ENCODE results near the gene NDFIP2.
A peak's percentile ranks its signal among the peaks of the same experiment; 100 is the strongest.
"Not testable (repeated sequence)": the region's sequence is repeated elsewhere in the genome, so short reads cannot be mapped to it uniquely, and the experiment has no call there.

The NDFIP2 gene

DNA sequence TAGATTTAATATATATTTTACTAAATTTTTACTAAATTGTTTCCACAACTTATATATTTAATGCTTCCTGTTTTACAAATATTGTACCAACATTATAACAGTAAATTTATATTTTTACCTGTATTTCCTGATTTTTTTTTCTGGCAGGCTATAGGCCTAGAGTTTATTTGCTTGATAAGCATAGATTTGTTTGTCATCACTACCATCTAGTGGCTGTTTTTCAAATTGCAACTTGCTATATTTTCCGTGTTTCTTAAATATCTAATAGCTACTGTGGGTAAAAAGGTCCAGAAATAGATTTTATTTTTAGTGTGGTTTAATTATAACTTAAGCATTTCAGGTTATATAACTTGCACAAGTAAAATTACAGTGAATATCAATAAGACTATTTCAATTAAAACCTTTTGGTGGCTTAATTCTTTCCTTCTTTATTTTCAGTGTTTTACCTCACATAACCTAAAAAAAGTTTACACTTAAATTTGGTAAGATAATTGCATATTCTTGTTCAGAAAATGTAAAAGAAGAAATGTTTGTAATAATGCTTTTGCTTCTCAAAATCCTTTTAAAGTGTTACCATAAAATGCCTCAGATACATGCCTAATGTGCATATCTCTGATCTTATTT, 60.6 kb downstream of the NDFIP2 start:
- peak; percentile 2 for DNase-seq

DNA sequence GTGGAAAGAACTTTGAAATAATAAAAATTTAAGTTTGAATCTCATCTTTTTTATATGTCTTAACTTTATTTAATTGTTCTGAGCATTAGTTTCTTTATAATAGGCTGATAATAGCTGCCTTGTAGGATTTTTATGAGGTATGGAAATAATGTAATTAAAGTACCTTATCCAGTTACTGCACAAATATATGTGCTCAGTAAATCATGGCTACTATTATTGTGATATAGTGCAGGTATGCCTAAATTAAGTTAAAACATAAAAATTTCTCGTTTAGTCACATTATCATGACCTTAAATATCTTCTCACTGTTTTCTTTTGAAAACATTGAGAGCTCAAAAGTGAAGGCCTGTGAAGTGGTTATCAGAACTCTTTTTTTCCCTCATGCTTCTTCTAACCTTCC, 62.9 kb downstream of the NDFIP2 start:
- no peak for DNase-seq

DNA sequence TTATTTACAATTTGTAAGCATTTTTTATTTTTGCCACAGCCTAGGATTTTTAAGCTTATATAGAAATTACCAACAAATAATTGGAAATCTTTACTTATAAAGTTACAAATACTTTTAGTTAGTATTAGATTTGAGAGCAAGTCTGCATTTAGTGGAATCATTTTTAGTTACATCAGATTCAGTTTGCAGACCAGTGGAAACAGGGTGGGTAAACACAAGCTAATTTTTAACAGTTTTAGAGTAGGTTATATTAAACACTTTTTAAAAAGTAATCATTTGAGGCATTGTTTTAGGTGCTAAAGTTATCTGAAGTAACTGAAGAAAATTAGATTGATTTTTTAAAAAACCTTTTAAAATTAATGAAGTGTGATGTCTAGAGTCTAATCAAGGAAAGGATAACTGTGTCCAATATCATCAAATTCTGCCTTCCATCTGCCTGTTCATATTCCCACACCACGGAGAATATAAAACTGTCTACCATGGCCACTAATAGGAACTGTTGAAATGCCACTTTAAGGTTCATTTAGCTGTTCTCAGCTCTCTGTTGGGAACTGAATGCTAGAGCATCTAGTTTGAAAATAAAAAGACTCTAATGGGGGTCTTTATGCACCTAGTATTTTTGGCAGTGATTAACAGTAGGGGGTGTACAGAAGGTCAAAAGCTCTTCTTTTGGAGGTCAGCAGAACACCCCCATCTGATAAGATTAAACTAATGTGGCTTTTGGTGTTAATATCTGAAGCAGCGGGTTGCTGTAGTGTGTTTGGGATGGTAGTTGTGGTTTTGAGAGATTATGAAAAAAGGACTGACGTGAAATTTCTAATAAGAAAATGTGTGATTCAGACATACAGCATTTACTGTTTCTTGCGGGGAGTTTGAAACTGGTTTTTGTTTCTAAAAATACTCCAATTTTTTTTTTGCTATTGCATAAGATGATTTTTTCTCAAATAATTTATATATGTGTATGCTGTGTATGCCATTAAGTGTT, 66.5 kb downstream of the NDFIP2 start:
- no peak for DNase-seq

DNA sequence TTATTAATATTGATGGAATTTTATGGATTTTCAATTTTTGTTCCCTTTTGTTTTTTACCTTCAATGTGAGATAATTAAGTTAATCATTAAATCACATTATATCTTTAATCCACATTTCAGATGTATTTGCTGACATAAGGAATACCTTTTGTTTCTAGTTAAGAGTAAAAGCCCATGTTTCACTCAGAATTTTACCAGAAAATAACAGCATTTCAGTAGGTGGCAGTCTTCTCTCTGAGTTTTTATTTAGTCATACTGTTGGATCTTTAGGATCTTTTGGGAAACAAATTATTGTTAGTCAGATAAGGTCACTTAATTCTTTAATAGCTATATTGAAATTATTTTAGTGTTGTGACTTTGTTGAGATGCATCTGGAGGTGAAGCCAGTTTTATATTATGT, 67.9 kb downstream of the NDFIP2 start:
- no peak for DNase-seq

DNA sequence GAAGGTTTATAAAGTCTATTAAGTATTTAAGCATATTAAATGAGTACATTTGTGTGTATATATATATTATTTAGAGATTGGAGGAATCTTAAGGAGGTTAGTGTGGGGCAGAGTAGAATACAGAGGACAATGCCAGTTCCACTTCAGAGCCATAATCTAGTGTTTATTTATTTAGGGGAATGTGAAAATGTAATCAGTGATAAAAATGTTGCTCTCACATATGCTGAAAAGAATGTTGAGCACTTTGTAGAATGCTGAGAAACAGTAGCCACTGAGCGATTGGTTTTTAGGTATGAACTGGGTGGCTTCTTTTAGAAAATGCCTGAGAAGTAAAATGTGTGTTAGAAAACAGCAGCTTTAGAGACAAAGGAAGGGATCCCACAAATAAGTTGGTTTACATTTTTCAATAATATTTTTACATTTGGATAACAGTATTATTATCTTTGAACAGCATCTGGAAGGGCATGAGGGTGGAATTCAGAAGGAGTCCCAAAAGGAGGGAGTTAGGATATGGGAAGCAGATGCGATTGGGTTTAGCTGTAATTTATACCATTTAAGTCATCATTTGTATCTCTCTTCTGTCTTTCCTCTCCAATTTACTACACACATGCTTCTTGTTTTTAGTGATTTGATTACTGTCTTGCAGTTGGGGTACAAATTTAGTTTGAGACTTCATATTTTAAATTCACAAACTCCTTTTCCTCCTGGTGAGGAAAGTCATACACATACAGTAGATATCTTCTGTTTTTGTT, 68.6 kb downstream of the NDFIP2 start:
- DNase-seq = no peak

DNA sequence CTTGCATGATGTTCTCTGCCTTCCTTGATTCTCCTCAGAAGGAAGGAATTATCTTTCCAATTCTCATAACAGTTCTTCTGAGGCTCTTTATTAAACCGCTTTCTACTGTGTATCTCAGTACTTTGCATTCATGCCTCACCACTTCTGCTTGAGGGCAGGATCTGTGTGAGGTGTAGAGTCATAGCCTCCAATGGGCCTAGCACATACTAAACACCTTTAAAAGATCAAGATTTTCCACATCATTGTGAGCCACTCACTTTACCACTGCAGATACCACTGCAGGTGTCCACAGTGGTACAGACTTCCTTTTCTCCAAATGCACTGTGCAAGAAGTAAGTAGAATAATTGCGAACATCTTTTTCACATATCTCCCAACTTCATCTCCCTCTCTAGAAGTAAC, 76.7 kb downstream of the NDFIP2 start:
- DNase-seq = no peak

DNA sequence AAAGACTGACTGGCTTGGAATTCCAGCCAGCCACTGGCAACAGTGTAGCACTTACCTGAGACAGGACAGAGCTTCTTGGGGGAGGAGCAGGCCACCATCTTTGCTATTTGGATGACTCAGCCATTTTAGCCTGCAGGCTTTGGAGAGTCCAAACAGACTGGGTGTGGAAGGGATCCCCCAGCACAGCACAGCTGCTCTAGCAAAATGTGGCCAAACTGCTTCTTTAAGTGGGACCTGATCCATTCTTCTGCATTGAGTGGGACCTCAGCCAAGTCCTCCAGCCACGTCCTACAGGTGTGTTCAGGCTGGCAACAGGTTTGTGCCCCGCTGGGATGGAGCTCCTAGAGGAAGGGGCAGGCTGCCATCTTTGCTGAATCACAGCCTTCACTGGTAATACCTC, 80.0 kb downstream of the NDFIP2 start:
- DNase-seq = no peak

DNA sequence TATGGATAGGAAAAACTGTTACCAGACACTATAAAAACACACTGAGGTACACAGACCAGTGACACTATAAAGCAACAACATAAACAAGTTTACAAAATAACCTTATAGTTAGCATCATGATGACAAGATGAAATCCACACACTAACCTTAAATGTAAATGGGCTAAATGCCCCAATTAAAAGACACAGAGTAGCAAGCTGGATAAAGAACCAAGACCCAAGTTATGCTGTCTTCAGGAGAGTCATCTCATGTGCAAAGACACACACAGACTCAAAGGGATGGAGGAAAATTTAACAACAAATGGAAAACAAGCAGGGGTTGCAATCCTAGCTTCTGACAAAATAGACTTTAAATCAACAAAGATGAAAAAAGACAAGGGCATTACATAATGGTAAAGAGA, 81.6 kb downstream of the NDFIP2 start:
- DNase-seq = no peak

DNA sequence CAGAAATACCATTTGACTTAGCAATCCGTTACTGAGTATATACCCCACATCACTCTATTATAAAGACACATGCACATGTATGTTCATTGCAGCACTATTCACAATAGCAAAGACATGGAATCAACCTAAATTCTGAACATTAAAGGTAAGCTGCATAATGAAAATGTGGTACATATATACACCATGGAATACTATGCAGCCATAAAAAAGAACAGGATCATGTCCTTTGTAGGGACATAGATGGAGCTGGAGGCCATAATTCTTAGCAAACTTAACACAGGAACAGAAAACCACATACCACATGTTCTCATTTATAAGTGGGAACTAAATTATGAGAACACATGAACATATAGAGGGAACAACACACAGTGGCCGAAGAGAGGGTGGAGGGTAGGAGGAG, 85.2 kb downstream of the NDFIP2 start:
- no peak for DNase-seq

DNA sequence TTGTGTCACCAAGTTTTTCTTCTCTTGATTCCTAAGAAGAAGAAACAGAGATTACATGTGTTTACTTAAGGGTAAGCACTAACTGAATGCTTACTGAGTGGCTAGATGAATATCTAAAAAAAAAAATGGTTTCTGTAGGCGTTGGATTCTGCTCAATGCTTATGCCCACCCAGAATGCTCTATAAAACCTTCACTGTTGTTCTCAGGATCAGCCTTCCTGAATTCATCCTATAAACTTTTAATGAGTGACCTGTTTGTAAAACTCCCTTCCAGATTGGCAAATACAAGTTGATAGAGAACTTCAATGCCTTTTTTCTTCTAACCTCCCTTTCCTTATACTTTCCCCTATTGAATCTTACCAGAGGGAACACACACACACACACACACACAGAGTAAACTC, 90.2 kb downstream of the NDFIP2 start:
- no peak for DNase-seq

DNA sequence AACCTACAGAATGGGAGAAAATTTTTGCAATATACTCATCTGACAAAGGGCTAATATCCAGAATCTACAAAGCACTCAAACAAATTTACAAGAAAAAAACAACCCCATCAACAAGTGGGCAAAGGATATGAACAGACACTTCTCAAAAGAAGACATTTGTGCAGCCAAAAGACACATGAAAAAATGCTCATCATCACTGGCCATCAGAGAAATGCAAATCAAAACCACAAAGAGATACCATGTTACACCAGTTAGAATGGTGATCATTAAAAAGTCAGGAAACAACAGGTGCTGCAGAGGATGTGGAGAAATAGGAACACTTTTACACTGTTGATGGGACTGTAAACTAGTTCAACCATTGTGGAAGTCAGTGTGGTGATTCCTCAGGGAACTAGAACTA, 92.9 kb downstream of the NDFIP2 start:
- not testable (repeated sequence) for DNase-seq

DNA sequence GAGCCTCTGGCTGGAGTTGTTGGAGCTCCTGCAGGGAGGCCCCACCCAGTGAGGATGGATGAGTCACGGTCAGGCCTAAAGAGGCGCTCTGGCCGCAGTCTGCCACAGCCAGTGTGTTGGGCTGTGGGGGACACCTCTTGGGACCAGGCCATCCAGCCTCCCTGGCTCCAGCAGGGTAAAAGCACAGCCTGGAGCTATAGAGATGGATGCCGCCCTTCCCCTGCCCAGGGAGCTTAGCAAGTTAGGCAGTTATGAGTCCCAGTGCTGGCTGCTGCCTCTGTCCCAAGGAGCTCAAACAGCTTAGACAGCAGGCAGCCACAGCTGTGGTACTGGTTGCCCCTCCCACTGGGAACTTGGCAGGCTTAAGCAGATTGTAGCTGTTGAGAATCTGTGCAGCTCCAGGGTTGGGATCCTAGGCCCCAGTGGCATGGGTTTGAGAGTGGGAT, 100.9 kb downstream of the NDFIP2 start:
- peak; percentile 63 for DNase-seq

DNA sequence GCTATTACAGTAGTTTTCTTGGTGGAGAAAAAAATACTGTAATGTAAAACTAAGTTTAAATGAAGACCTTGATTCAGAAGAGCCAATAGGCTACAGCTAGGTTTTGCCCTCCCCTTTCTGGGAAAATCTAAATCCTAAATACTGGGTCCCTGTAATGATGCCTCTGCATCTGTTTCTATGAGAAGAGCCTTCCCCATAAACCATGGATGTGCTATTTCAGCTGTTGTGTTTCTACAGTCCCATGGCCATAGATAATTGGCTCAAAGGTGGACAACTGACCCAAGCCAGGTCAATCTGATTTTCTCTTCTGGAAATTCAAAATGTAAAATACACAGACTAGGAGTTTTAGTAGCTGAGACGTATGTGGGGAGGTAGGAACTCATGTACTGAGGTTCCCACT, 101.9 kb downstream of the NDFIP2 start:
- DNase-seq = no peak

DNA sequence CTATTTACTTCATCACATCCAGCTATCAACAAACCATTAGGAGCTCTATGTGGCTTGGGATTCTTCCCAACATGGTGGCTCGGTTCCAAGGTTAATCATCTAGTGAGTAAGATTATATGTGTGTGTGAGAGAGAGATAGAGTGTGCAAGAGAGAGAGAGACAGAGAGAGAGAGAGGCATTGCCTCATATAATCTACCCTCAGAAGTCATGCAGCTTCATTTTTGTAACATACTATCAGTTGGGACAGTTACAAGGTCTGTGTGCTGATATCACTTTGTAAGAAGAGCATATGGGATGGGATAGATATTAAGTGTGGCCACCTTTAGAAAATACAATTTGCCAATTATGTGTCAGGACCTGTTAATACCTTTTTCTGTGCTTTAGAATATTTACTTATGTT, 104.1 kb downstream of the NDFIP2 start:
- DNase-seq = no peak

DNA sequence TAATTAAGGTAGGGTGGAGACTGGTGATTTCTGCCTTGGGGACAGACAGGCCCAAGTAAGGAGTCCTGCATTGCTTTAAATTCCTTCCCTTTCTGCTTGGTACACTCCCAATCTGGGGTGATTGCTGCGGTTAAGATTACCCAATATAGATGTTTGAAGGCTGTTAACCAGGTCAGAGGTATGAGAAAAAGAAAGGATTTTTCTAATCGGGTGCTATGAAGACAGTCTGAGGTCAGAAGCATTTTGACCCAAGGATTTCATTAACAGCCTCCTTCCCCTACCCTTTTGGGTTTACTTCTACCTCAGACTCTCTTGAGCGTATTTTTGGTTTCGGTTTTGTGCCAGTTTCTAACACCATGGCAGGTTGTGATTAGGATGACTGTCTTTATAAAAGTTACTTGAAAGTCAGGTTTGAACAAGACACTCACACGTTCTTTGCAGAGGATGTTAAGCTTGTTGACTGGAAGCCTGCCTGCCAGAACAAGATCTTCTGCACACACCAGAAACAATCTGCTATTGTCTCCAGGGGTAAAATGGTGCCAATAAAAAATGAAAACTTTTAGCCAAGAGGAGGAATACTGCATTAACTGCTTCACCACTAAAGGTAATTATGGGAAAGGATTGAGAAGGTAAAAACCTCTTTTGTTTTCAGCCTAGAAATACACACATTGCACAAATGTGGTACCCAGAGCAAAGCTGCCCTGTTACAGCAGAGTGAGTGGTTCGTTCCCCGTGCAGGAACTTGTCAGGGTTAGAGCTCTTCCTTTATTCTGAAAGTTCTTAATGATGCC, 108.8 kb downstream of the NDFIP2 start:
- no peak for DNase-seq

DNA sequence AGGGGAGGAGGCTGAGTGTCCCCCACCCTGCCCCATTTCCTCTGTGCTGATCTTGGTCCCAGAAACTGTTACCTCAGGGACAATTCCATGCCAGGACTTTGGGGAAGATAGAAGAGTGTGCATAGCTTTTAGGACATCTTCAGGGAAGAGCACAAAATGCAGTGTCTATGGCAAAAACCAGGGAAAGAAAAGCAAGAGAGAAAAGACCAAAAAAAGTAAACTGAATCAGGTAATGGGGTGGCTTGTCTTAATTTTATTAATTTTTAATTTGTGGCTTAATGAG, 109.4 kb downstream of the NDFIP2 start:
- no peak for DNase-seq

DNA sequence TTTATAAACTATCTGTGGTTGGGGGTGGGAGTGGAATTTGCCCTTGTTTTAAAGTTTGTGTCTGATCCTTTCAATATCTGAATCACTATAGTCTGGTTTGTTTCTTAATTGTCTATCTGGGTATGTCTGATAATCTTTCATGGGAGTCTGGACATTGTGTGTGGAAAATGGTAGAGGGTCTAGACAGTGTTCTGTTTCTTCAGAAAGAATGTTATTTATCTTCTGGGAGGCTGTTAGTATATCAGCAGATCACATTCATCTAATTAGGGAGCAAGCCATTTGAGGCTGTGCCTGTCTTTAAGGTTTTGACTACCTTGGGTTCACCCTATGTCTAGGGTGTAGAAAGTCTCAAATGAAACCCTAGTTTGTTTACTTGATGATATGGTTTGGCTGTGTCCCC, 110.5 kb downstream of the NDFIP2 start:
- DNase-seq = no peak

DNA sequence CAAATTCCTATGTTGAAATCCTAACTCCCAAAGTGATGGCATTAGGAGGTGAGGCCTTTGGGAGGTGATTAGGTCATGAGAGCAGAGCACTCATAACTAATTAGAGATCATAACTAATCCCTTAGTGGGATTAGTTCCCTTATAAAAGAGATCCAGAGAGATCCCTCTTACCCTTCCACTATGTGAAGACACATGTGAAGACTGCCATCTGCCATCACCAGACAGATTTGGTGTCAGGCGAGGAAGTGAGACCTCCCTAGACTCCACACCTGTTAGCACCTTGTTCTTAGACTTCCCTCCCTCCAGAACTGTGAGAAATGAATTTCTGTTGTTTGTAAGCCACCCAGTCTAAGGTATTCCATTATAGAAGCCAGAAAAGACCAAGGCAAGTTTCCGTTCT, 112.2 kb downstream of the NDFIP2 start:
- DNase-seq = no peak

DNA sequence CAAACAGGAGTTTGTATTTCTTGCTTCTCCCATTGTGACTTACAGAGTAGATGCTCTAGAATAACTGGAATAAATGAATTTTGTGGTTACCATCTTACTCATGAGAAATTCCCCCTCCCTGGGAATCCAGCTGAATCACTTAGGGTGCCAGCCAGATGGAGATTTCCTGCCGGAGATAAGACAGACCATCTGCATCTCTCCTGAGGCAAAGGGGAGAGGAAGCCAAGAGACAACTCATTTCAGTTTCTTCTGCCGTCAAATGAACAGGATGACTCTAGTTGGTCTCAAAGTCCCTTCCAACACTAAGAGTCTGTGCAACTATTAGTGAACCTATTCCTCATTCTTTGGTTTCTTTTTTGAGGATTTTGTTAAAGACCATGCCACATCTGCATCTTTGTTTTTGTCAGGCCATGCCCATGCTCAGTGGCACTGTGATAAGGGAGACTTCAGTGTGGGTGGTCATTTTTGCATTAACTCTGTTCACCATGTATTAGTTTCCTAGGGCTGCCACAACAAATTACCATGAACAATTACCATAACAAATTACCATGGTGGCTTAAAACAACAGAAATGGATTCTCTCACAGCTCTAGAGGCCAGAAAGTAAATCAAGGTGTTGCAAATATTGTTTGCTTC, 112.8 kb downstream of the NDFIP2 start:
- DNase-seq = no peak

DNA sequence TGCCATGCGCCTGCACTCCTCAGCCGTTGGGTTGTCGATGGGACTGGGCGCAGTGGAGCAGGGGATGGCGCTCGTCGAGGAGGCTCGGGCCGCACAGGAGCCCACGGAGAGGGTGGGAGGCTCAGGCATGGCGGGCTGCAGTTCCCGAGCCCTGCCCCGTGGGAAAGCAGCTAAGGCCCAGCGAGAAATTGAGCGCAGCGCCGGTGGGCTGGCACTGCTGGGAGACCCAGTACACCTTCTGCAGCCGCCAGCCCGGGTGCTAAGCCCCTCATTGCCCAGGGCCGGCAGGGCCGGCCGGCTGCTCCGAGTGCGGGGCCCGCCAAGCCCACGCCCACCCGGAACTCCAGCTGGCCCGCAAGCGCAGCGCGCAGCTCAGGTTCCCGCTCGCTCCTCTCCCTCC, 119.2 kb downstream of the NDFIP2 start:
- not testable (repeated sequence) for DNase-seq

DNA sequence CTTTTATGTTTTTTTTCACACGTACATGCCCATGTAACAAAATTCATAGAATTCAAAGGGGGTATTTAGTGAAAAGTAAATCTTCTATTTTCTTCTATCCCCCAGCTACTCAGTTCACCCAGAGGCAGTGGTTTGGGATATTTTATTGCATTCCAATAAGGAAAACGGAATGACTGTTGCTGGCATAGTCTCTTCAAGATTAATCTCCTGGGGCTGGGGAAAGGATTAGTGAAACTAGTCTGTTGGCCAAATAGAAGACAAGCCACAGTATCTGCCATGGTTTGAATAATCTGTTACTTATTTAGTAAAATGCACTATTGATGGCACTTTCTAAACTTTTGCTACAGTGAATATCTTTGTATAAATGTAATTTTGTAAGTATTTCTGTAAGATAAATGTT, 122.0 kb downstream of the NDFIP2 start:
- no peak for DNase-seq

DNA sequence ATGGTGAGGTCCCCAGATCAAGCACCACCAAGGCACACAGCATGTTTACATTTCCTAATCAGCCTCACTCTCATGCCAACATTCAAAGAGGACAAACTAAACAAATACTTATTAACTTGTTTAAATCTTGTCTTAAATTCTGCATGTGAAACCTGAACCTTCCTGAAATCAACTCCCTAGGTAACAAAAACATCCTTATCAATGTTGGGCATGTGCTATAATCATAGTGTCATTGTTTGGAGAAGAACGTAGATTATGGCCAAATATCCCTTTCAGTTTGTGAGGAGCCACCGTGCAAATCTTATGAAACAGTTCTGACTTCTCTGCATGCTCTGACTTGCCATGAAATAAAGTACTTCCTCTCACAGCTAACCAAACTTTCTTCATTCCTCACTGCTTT, 123.8 kb downstream of the NDFIP2 start:
- no peak for DNase-seq
